Right ventricle myocardium superior (tissue), 1 donor: ENCODE measurements around the gene SYNDIG1. TPM values are rescaled to one million over a fixed set of nuclear protein-coding genes. Genes with fewer than 3 reads are reported as not detected.
A peak's percentile ranks its signal among the peaks of the same experiment; 100 is the strongest.
"Not testable (repeated sequence)": the region's sequence is repeated elsewhere in the genome, so short reads cannot be mapped to it uniquely, and the experiment has no call there.

Source experiments
- ATAC-seq: fragments of 200-7000 bp; cut with Tn5 transposase; one replicate; pipeline ENCODE4 v1.9.1; 2020; ENCODE audit warnings: mild to moderate bottlenecking; ENCODE audit not compliant: poor library complexity
- DNase-seq: peaks from one replicate; pipeline ENCODE4 v3.0.0-alpha.2; 2020
- intact Hi-C: fragments of 100-400 bp; cut with DNase I; formaldehyde crosslinking; loops from one replicate; pipeline ENCODE4 v1.11.2; 2022
- total RNA-seq: library from RNA; stranded (reverse); fragmentation: NEBNext Ultra II Directional; extraction: Animal tissue kit (Norgen Biotek cat#: 25700); gene quantifications from one replicate; pipeline ENCODE4 v1.2.1, GENCODE V29; 2021
- donor health status: DM: no; HTN: yes; CAD: no; lungs with severe emphysema.

Gene SYNDIG1
- total RNA-seq, 1 donor from 2014 or later, result 11.5 TPM

- intact Hi-C loops, result no loop called here
- ATAC-seq (peak; percentile 91), DNase-seq (no peak)
Measured at GRCh38 chr20:24612799-24613775, 143.7 kb downstream of the SYNDIG1 start.

- DNase-seq (no peak), ATAC-seq (no peak)
- intact Hi-C loops, result no loop called here
Measured at GRCh38 chr20:24614341-24614740, 144.9 kb downstream of the SYNDIG1 start.

DNA sequence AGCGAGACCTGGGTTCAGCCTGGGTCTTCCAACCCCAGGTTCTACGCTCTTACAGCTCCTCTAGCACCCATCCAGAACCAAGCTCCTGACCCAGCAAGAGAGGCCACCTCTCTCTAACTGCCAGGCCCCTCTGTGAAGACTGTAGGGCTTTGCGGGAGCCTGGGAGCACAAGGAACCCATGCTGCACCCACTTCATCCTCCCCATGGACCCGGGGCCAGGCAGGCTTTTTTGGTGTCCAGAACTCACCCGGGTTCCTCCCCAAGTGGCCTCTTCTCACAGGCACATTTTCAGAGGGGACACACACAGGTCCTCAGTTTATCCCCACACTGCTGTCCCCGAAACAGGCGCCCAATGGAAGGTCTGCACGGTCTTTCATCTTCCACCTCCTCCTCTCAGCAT is 145.9 kb downstream of the SYNDIG1 start:
- DNase-seq (no peak), ATAC-seq (no peak)
- intact Hi-C loops, result no loop called here

- DNase-seq, result no peak
- intact Hi-C loops, result no loop called here
- ATAC-seq, result no peak
Measured at GRCh38 chr20:24616258-24617079, 147.0 kb downstream of the SYNDIG1 start.

- DNase-seq (no peak), ATAC-seq (no peak)
- intact Hi-C loops, result no loop called here
Measured at GRCh38 chr20:24617080-24617432, 147.6 kb downstream of the SYNDIG1 start.

DNA sequence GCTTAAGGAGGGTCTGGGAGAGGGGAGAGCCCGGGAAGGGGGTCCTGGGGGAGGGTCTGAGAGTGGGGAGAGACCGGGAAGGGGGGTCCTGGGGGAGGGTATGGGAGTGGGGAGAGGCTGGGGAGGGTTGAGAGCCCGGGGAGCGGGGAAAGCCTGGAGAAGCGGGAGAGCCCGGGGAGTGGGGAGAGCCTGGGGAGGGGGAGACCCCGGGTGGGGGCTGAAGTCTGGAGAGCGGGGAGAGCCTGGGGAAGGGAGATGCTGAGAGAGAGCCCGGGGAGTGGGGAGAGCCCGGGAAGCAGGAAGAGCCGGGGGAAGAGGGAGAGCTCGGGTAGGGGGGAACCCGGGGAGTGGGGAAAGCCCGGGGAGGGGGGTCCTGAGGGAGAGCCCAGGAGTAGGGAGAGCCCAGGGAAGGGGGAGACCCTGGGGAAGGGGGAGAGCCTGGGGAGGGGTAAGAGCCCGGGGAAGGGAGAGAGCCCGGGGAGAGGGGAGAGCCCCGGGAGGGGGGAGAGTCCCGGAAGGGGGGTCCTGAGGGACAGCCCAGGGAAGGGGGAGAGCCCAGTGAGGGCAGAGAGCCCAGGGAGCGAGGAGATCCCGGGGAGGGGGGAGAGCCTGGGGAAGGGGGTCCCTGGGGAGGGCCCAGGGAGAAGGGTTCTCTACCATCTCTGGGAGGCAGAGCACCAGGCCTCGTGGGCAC is 148.5 kb downstream of the SYNDIG1 start:
- intact Hi-C loops, result no loop called here
- ATAC-seq (peak; percentile 13), DNase-seq (no peak)

DNA sequence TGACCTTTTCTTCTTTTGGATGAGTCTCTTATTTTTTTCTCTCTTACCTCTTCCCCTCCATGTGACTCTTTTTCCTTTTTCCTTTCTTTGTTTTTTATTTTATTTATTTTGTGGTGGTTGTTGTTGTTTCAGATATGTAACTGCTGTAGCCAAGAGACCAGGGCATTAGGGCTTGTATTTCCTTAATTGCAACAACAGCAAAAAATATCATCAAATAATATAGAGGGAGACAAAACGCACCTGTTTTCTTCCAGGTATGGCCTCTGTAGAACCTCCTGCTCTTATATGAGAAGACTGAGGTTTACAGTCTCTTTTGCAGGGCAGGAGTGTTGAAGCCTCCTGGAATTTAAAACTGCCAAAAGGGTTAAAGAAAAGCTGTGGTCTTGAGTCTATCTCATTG is 149.3 kb downstream of the SYNDIG1 start:
- no peak for DNase-seq
- intact Hi-C loops, result no loop called here

DNA sequence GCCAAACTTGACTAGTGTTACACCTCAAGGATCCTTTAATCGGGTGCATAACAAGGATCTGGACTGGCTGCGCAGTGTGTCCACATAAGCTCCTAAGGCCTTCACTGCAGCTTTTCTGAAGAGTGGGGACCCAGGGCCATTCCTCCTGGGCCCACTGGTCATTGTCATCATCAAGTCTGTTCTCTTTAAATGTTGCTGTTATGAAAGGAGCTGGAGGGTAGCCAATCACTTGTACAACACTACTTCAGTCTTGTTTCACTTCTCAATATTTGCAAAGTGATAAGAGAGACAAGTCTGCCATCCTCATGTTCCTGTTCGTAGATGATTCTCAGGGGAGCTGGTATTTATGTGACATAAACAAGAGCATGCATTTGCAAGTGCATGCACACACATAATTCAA is 149.8 kb downstream of the SYNDIG1 start:
- intact Hi-C loops, result no loop called here
- DNase-seq, result no peak
- ATAC-seq, result peak; percentile 57

More for the DNA sequence above, 149.3 kb downstream of the SYNDIG1 start:
- ATAC-seq, result peak; percentile 14

DNA sequence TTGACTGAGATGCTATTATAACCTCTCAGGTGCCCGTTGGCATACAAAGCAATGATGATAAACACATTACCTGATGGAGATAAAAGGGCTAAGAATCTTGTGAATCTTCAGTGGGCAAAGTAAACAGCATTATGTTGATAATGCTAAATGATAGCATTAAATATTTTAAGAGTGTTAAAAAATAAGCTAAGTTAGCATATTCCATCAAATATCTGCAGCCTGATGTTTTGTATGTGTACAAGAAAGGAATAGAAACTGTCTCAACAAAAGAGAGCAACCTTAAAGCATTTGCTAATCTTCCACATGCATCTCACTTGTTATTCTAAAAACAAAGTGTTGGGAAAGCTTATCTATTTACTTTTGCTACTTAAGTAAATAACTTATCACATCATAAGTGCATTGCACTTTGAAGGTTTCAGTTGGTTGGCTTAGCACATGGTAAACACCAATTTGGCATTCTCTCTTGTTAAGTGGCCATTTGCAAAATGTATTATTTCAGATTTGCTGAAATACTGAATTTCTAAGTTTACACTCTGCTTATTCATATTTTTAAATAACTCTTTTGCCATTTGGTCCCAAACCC is 151.6 kb downstream of the SYNDIG1 start:
- DNase-seq (no peak), ATAC-seq (no peak)
- intact Hi-C loops, result no loop called here

- ATAC-seq, result no peak
- intact Hi-C loops, result no loop called here
- DNase-seq, result no peak
Measured at GRCh38 chr20:24622856-24623255, 153.4 kb downstream of the SYNDIG1 start.

- DNase-seq, intact Hi-C loops, ATAC-seq: not testable (repeated sequence)
Measured at GRCh38 chr20:24626141-24626540, 156.7 kb downstream of the SYNDIG1 start.

DNA sequence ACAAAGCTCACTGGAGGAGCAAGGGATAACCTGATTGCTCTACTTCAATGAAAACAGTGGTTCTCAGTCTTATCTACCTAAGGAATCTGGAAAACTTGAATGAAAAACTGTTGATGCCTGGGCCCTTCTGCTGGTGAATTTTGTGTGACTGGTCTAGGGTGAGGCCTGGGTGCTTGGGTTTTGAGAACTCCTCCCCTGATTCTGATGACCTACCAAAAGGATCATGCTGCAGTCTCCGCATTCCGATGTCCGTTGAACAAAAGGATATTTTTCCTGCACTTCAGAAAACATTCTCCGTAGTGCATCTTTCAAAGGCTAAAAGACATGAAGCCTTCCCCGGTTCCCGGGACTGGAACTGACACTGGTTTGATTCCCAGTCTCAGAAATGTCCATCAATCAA is 157.9 kb downstream of the SYNDIG1 start:
- intact Hi-C loops, result no loop called here
- ATAC-seq (no peak), DNase-seq (no peak)

- ATAC-seq (no peak), DNase-seq (no peak)
- intact Hi-C loops, result no loop called here
Measured at GRCh38 chr20:24627926-24628325, 158.5 kb downstream of the SYNDIG1 start.

GRCh38 chr20:24628985-24629384 is 159.6 kb downstream of the SYNDIG1 start:
- DNase-seq (no peak), ATAC-seq (no peak)
- intact Hi-C loops, result no loop called here

DNA sequence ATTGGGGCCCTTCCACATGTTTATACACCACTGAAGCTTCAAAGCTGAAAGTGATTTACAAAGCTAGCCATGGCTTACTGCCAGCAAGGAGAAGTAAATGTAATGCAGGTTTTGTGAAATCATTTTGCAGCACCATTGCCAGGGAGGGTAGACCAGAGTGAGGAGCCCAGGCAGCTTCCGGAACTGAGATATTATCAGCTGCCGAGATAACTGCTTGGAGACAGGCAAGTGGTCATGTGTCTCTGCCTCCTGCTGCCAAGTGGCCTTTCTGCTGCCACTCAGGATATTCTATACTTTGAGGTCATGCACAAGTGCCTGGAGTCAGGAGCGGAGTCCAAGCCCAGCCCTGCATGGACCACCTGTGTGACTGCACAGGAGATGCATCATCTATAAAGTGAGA is 160.2 kb downstream of the SYNDIG1 start:
- DNase-seq (no peak), ATAC-seq (no peak)
- intact Hi-C loops, result no loop called here

GRCh38 chr20:24630486-24631172 is 161.2 kb downstream of the SYNDIG1 start:
- DNase-seq (no peak), ATAC-seq (no peak)
- intact Hi-C loops, result no loop called here

GRCh38 chr20:24631173-24631505 is 161.7 kb downstream of the SYNDIG1 start:
- no peak for DNase-seq
- intact Hi-C loops, result no loop called here

GRCh38 chr20:24632581-24632980 is 163.2 kb downstream of the SYNDIG1 start:
- DNase-seq, result no peak
- intact Hi-C loops, result no loop called here
- ATAC-seq, result no peak

More at GRCh38 chr20:24631173-24631505, 161.7 kb downstream of the SYNDIG1 start:
- no peak for ATAC-seq
